BJ (cell line): ENCODE results near the gene EMILIN1. TPM values are rescaled to one million over a fixed set of nuclear protein-coding genes. Genes with fewer than 3 reads are reported as not detected.

Source experiments
- CTCF ChIA-PET: fragments of 350-600 bp; formaldehyde crosslinking; extraction: SDS; loops from one replicate; lab custom pipeline; 2021; ENCODE audit warnings: antibody characterized with exemption, inconsistent platforms; lab: Yijun Ruan, JAX
- POLR2A ChIA-PET: fragments of 300-600 bp; sonication (Branson Sonifier 250); formaldehyde crosslinking; extraction: SDS; loops from one replicate; lab custom pipeline; 2021; ENCODE audit warnings: antibody characterized with exemption; lab: Charles Lee
- DNase-seq: peaks from one replicate; pipeline ENCODE4 v3.0.0-alpha.2; 2011; ENCODE audit warnings: low read depth
- H3K27me3 ChIP-seq: 2 replicates; pipeline ENCODE4 v1.6.0; 2011; ENCODE audit warnings: low read length; ENCODE audit not compliant: control insufficient read depth, insufficient read depth
- H3K36me3 ChIP-seq: 2 replicates; pipeline ENCODE4 v1.5.1; 2011; ENCODE audit warnings: low read length; ENCODE audit not compliant: control insufficient read depth, insufficient read depth
- H3K4me3 ChIP-seq: 2 replicates; pipeline ENCODE4 v1.5.1; 2011; ENCODE audit warnings: low read depth, mild to moderate bottlenecking, control low read depth, low read length
- polyA plus RNA-seq: library from polyadenylated mRNA; depleted of rRNA; stranded (reverse); fragments of >200 nt; gene quantifications from 2 replicates; pipeline ENCODE4 v1.2.3, GENCODE V29; 2011
- TF ChIP-seq, protein P1 (sequence below): IDR thresholded peaks from 2 replicates; pipeline ENCODE4 v1.5.1; 2011; ENCODE audit warnings: low read depth, mild to moderate bottlenecking, control low read depth, inconsistent platforms, low read length, moderate library complexity; ENCODE audit not compliant: insufficient read depth

The EMILIN1 gene
- polyA plus RNA-seq, 1 experiment = 81.3 TPM

DNA sequence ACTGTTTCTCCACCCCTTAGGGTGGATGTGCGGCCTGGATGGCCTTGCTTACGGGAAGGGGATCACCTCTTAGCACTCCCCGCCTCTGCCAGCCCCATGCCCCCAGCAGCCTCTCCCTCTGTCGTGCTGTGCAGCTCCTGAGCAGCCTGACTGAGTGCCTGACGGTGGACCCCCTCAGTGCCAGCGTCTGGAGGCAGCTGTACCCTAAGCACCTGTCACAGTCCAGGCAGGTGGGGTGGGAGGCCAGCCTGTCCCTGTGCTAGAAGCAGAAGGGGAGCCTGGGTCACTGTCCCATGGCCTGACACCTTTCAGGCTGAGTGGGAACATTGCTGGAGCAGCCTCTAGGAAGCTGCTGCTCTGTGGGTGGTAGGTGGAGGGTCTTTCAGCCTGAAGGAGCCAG is 40.4 kb upstream of the EMILIN1 start:
- Histone ChIP-seq H3K27me3 (no peaks in the 10 kb centered on the region), H3K36me3 (peaks cover 60% of the 10 kb centered on the region), H3K4me3 (no peak overlapping the region)
- POLR2A ChIA-PET = no interaction called here
- no peak for DNase-seq
- CTCF ChIA-PET = interaction anchor here (0.6 to 1.6 kb wide), 3 partner anchors 60 to 213 kb away, joined by 3 to 6 read pairs (median 3); no protein-coding TSS in a partner anchor
- TF ChIP-seq, protein P1, sequence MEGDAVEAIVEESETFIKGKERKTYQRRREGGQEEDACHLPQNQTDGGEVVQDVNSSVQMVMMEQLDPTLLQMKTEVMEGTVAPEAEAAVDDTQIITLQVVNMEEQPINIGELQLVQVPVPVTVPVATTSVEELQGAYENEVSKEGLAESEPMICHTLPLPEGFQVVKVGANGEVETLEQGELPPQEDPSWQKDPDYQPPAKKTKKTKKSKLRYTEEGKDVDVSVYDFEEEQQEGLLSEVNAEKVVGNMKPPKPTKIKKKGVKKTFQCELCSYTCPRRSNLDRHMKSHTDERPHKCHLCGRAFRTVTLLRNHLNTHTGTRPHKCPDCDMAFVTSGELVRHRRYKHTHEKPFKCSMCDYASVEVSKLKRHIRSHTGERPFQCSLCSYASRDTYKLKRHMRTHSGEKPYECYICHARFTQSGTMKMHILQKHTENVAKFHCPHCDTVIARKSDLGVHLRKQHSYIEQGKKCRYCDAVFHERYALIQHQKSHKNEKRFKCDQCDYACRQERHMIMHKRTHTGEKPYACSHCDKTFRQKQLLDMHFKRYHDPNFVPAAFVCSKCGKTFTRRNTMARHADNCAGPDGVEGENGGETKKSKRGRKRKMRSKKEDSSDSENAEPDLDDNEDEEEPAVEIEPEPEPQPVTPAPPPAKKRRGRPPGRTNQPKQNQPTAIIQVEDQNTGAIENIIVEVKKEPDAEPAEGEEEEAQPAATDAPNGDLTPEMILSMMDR = no peak

DNA sequence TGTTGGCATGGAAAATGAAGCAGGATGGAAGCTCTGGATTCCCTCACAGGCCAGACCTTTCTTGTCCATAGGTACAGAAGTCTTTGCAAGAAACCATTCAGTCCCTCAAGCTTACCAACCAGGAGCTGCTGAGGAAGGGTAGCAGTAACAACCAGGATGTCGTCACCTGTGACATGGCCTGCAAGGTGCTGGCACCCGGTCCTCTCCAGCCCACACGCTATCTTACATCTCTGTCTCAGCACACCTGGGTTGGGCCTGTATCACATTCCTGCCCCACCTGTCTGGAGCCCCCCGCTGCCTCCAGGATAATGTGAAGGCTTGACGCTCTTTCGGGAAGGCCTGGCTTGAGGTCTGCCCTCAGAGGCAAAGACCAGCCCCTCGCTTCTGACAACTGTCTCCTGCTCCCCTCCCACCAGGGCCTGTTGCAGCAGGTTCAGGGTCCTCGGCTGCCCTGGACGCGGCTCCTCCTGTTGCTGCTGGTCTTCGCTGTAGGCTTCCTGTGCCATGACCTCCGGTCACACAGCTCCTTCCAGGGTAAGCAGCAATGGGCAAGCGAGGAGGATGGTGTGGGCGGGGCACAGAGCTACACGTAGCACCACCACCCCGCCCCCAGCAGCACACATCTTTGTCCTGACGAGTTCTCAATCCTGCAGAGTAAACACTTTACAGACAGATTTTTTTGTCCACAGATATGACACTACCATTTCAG is 39.6 kb upstream of the EMILIN1 start:
- TF ChIP-seq, protein P1 = no peak
- peaks cover 60% of the 10 kb centered on the region for H3K36me3 ChIP-seq
- POLR2A ChIA-PET = no interaction called here
- CTCF ChIA-PET = interaction anchor here (0.9 to 1.6 kb wide), 3 partner anchors 11 to 77 kb away, joined by 3 to 9 read pairs (median 6); partner anchors contain the start of gene AGBL5
- H3K4me3 ChIP-seq = no peak overlapping the region
- no peaks in the 10 kb centered on the region for H3K27me3 ChIP-seq
- no peak for DNase-seq

DNA sequence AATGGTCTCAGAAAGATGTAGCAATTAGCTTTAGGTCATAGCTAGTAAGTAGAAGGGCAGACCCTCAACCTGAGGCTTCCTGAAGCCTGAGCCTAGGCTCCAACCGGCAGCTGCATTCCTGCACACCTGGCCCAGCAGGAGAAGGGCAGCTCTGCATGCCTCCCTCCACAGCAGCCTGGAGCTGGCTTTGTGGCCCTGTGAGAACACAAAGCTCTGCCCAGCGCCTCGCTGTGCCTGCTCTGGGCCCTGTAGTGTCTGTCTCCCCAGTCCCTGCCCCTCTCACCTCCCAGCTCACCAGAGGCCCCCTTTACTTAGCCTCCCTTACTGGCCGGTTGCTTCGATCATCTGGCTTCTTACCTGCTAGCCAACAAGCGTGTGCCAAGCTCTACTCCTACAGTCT is 39.0 kb upstream of the EMILIN1 start:
- DNase-seq = no peak
- Histone ChIP-seq H3K27me3 (no peaks in the 10 kb centered on the region), H3K36me3 (peaks cover 60% of the 10 kb centered on the region), H3K4me3 (no peak overlapping the region)
- CTCF ChIA-PET = interaction anchor here (0.9 to 1.5 kb wide), 3 partner anchors 10 to 48 kb away, joined by 3 to 9 read pairs (median 3); partner anchors contain the start of genes AGBL5 and KHK
- POLR2A ChIA-PET = no interaction called here
- TF ChIP-seq, protein P1 = no peak

DNA sequence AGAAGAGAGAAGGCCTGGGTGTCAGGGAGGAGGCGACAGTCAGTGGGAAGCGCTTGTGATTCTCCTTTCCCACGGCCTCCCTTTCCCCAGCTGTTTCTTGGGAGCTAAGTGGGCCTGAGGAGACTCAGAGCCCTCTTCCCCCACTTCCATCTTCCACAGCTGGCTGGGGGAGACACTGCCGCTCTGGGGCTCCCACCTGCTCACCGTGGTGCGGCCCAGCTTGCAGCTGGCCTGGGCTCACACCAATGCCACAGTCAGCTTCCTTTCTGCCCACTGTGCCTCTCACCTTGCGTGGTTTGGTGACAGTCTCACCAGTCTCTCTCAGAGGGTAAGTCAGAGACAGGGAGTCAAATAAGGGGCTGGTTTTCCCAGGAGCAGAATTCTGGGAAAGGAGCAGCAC is 38.5 kb upstream of the EMILIN1 start:
- TF ChIP-seq, protein P1 = no peak
- Histone ChIP-seq H3K36me3 (peaks cover 60% of the 10 kb centered on the region), H3K4me3 (no peak overlapping the region), H3K27me3 (no peaks in the 10 kb centered on the region)
- ChIA-PET CTCF (interaction anchor here (0.6 to 1.5 kb wide), 5 partner anchors 10 to 326 kb away, joined by 3 to 9 read pairs (median 3); partner anchors contain the start of genes AGBL5, EMILIN1 and KHK), POLR2A (no interaction called here)
- DNase-seq = no peak

DNA sequence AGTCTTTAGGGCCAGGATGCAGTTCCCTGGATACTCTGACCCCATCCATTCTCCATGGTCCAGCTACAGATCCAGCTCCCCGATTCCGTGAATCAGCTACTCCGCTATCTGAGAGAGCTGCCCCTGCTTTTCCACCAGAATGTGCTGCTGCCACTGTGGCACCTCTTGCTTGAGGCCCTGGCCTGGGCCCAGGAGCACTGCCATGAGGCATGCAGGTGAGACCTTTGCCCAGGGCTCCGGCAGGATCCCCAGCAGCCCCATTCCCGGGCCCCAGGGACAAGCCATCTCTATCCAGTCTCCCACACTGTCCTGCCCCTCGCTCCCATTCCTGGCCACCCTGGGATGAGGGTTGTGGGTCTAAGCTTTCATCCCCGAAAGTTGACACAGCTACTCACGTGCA is 38.1 kb upstream of the EMILIN1 start:
- CTCF ChIA-PET = interaction anchor here (0.6 to 2.8 kb wide), 6 partner anchors 10 to 326 kb away, joined by 3 to 9 read pairs (median 3); partner anchors contain the start of genes EMILIN1 and KHK
- TF ChIP-seq, protein P1 = no peak
- Histone ChIP-seq H3K36me3 (peaks cover 56% of the 10 kb centered on the region), H3K27me3 (no peaks in the 10 kb centered on the region), H3K4me3 (no peak overlapping the region)
- POLR2A ChIA-PET = no interaction called here
- DNase-seq = no peak
